HEK293 (cell line): ENCODE measurements around the gene CENPA.
A peak's percentile ranks its signal among the peaks of the same experiment; 100 is the strongest.
"Not testable (repeated sequence)": the region's sequence is repeated elsewhere in the genome, so short reads cannot be mapped to it uniquely, and the experiment has no call there.

ENCODE experiments used
- CTCF ChIA-PET: fragments of 350-600 bp; formaldehyde crosslinking; extraction: SDS; loops from one replicate; lab custom pipeline; 2021; ENCODE audit warnings: antibody characterized with exemption; lab: Yijun Ruan, JAX
- POLR2A ChIA-PET: fragments of 300-600 bp; formaldehyde crosslinking; extraction: SDS; loops from one replicate; lab custom pipeline; 2020; ENCODE audit warnings: antibody characterized with exemption, inconsistent platforms; lab: Yijun Ruan, JAX
- H3K27ac ChIP-seq: fragments of 200-500 bp; sonication (Bioruptor generic); 2 replicates; pipeline ENCODE4 v1.5.1; 2014; ENCODE audit warnings: low read depth, low read length, control low read depth, inconsistent platforms; ENCODE audit errors: extremely low read depth
- H3K36me3 ChIP-seq, 2 experiments: fragments of 200-500 bp in 1 of 2; sonication (Bioruptor generic) in 1 of 2; 1 replicate in 1 of 2; 2 replicates in 1 of 2; pipeline ENCODE4 v1.5.1; 2014 to 2017; ENCODE audit warnings: inconsistent platforms in 2 of 2, low read length in 2 of 2; ENCODE audit not compliant: control insufficient read depth in 2 of 2, insufficient read depth in 1 of 2
- H3K4me1 ChIP-seq: fragments of 200-500 bp; sonication (Bioruptor generic); 2 replicates; pipeline ENCODE4 v1.5.1; 2014; ENCODE audit warnings: mild to moderate bottlenecking, low read length, inconsistent platforms; ENCODE audit not compliant: control insufficient read depth, insufficient read depth
- H3K4me3 ChIP-seq: 2 replicates; pipeline ENCODE4 v1.5.1; 2011; ENCODE audit warnings: low read depth, mild to moderate bottlenecking, control low read depth, low read length, moderate library complexity
- H3K9me3 ChIP-seq: fragments of 200-500 bp; sonication (Bioruptor generic); 2 replicates; pipeline ENCODE4 v1.5.1; 2014; ENCODE audit warnings: low read depth, low read length, inconsistent platforms; ENCODE audit not compliant: control insufficient read depth, insufficient read depth
- BCL11A ChIP-seq: fragments of 450-650 bp; formaldehyde crosslinking; IDR thresholded peaks from 2 replicates; pipeline ENCODE4 v1.5.1; 2016; ENCODE audit warnings: low read depth, missing biosample characterization, missing genetic modification characterization
- GLI4 ChIP-seq: fragments of 450-650 bp; formaldehyde crosslinking; IDR thresholded peaks from 2 replicates; pipeline ENCODE4 v1.5.1; 2016; ENCODE audit warnings: missing biosample characterization, missing genetic modification characterization
- PRDM4 ChIP-seq: fragments of 450-650 bp; formaldehyde crosslinking; IDR thresholded peaks from 2 replicates; pipeline ENCODE4 v1.5.1; 2017; ENCODE audit warnings: missing biosample characterization, missing genetic modification characterization
- SCRT2 ChIP-seq: fragments of 450-650 bp; formaldehyde crosslinking; IDR thresholded peaks from 2 replicates; pipeline ENCODE4 v1.5.1; 2016; ENCODE audit warnings: missing biosample characterization, missing genetic modification characterization
- ZBTB11 ChIP-seq: fragments of 450-650 bp; formaldehyde crosslinking; conservative IDR thresholded peaks from 2 replicates; pipeline ENCODE4 v1.5.1; 2016; ENCODE audit warnings: low read depth, missing biosample characterization, missing genetic modification characterization
- ZBTB17 ChIP-seq: fragments of 450-650 bp; formaldehyde crosslinking; IDR thresholded peaks from 2 replicates; pipeline ENCODE4 v1.5.1; 2016; ENCODE audit warnings: missing biosample characterization, missing genetic modification characterization
- ZBTB20 ChIP-seq: fragments of 450-650 bp; formaldehyde crosslinking; IDR thresholded peaks from 2 replicates; pipeline ENCODE4 v1.5.1; 2016; ENCODE audit warnings: missing biosample characterization, missing genetic modification characterization
- ZFP37 ChIP-seq: fragments of 450-650 bp; formaldehyde crosslinking; IDR thresholded peaks from 2 replicates; pipeline ENCODE4 v1.5.1; 2016; ENCODE audit warnings: missing biosample characterization, missing genetic modification characterization
- ZFP69B ChIP-seq: fragments of 450-650 bp; formaldehyde crosslinking; IDR thresholded peaks from 2 replicates; pipeline ENCODE4 v1.5.1; 2016; ENCODE audit warnings: missing biosample characterization, missing genetic modification characterization
- ZNF140 ChIP-seq: fragments of 450-650 bp; formaldehyde crosslinking; IDR thresholded peaks from 2 replicates; pipeline ENCODE4 v1.5.1; 2016; ENCODE audit warnings: missing biosample characterization, missing genetic modification characterization
- ZNF148 ChIP-seq: fragments of 450-650 bp; formaldehyde crosslinking; IDR thresholded peaks from 2 replicates; pipeline ENCODE4 v1.5.0; 2017; ENCODE audit warnings: missing biosample characterization, missing genetic modification characterization, borderline replicate concordance
- ZNF155 ChIP-seq: fragments of 450-650 bp; formaldehyde crosslinking; IDR thresholded peaks from 2 replicates; pipeline ENCODE4 v1.5.1; 2016; ENCODE audit warnings: missing biosample characterization, missing genetic modification characterization
- ZNF175 ChIP-seq: fragments of 450-650 bp; formaldehyde crosslinking; IDR thresholded peaks from 2 replicates; pipeline ENCODE4 v1.5.1; 2016; ENCODE audit warnings: missing biosample characterization, missing genetic modification characterization
- ZNF324 ChIP-seq: fragments of 450-650 bp; formaldehyde crosslinking; IDR thresholded peaks from 2 replicates; pipeline ENCODE4 v1.5.1; 2016; ENCODE audit warnings: missing biosample characterization, missing genetic modification characterization
- ZNF391 ChIP-seq: fragments of 450-650 bp; formaldehyde crosslinking; IDR thresholded peaks from 2 replicates; pipeline ENCODE4 v1.5.1; 2016; ENCODE audit warnings: low read depth, missing biosample characterization, missing genetic modification characterization, borderline replicate concordance
- ZNF513 ChIP-seq: fragments of 450-650 bp; IDR thresholded peaks from 2 replicates; pipeline ENCODE4 v1.5.1; 2018; ENCODE audit warnings: missing biosample characterization, missing genetic modification characterization
- ZNF629 ChIP-seq: fragments of 450-650 bp; formaldehyde crosslinking; IDR thresholded peaks from 2 replicates; pipeline ENCODE4 v1.5.1; 2017; ENCODE audit warnings: missing biosample characterization, missing genetic modification characterization
- ZNF777 ChIP-seq: fragments of 450-650 bp; formaldehyde crosslinking; IDR thresholded peaks from 2 replicates; pipeline ENCODE4 v1.5.1; 2017; ENCODE audit warnings: missing biosample characterization, missing genetic modification characterization, borderline replicate concordance

Gene CENPA

GRCh38 chr2:26812731-26813130 is 26.9 kb downstream of the CENPA start:
- no peaks in the 10 kb centered on the region for H3K36me3 ChIP-seq
- CTCF ChIA-PET: no interaction called here
- no peak for TF ChIP-seq PRDM4
- TF ChIP-seq ZNF513 (tag by site-specific recombination): no peak
- TF ChIP-seq ZFP69B (tag by site-specific recombination): no peak
- no peak for TF ChIP-seq ZNF175 (tag by site-specific recombination)
- no peak for TF ChIP-seq ZBTB11 (tag by site-specific recombination)
- no peak for TF ChIP-seq GLI4
- no peak for TF ChIP-seq BCL11A
- TF ChIP-seq ZNF777 (tag by site-specific recombination): no peak
- TF ChIP-seq ZNF155: no peak
- no peak for TF ChIP-seq ZBTB20
- TF ChIP-seq ZNF629 (tag by site-specific recombination): no peak
- TF ChIP-seq ZNF391: no peak

GRCh38 chr2:26814072-26814765 is 28.4 kb downstream of the CENPA start:
- CTCF ChIA-PET: interaction anchor here (0.5 to 0.7 kb wide), 2 partner anchors 17 to 762 kb away, joined by 4 to 5 read pairs; no protein-coding TSS in a partner anchor
- H3K4me3 ChIP-seq, H3K9me3 ChIP-seq, H3K27ac ChIP-seq, H3K36me3 ChIP-seq, POLR2A ChIA-PET, H3K4me1 ChIP-seq: not testable (repeated sequence)

More at GRCh38 chr2:26812731-26813130, 26.9 kb downstream of the CENPA start:
- H3K9me3 ChIP-seq: no peaks in the 10 kb centered on the region
- no peak overlapping the region for H3K27ac ChIP-seq
- no peaks in the 10 kb centered on the region for H3K4me1 ChIP-seq
- no peak overlapping the region for H3K4me3 ChIP-seq
- POLR2A ChIA-PET: no interaction called here

- POLR2A ChIA-PET: no interaction called here
- no peak overlapping the region for H3K27ac ChIP-seq
- no peaks in the 10 kb centered on the region for H3K4me1 ChIP-seq
- no peaks in the 10 kb centered on the region for H3K9me3 ChIP-seq
- H3K36me3 ChIP-seq: no peaks in the 10 kb centered on the region
- CTCF ChIA-PET: no interaction called here
- H3K4me3 ChIP-seq: no peak overlapping the region
- TF ChIP-seq SCRT2 (peak; percentile 79), ZNF140 (tag by site-specific recombination) (no peak), ZNF148 (tag by site-specific recombination) (no peak), ZFP37 (tag by site-specific recombination) (no peak), ZNF324 (tag by site-specific recombination) (no peak), ZBTB17 (tag by site-specific recombination) (peak; percentile 43; the same call in 1 of the 2 replicates)
Observed at GRCh38 chr2:26816893-26817292, 31.0 kb downstream of the CENPA start.
